ENCODE results near the gene CNOT1.

DNA sequence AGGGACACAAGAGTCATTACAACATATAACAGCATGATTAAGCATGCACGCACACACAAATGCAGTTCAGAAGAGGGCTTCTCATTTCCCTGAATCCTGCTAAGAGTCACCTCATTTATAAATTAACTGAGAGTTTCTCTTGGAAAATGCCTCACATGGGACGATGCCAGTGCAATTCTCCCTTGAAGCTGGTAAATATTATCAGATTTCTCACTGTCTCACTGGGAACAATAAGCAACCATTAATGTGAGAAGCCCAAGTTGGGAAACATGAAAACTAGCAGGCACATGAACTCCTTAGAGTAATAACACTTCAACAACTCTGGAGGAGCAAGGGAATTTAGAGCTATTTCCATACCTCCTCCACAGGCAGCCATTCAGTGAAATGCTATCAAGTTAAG lies 87.9 kb downstream of the CNOT1 start:
- no peak for TF ChIP-seq POLR2A (IDR thresholded peaks at IDR 0.05)
- TF ChIP-seq, protein P1, sequence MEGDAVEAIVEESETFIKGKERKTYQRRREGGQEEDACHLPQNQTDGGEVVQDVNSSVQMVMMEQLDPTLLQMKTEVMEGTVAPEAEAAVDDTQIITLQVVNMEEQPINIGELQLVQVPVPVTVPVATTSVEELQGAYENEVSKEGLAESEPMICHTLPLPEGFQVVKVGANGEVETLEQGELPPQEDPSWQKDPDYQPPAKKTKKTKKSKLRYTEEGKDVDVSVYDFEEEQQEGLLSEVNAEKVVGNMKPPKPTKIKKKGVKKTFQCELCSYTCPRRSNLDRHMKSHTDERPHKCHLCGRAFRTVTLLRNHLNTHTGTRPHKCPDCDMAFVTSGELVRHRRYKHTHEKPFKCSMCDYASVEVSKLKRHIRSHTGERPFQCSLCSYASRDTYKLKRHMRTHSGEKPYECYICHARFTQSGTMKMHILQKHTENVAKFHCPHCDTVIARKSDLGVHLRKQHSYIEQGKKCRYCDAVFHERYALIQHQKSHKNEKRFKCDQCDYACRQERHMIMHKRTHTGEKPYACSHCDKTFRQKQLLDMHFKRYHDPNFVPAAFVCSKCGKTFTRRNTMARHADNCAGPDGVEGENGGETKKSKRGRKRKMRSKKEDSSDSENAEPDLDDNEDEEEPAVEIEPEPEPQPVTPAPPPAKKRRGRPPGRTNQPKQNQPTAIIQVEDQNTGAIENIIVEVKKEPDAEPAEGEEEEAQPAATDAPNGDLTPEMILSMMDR (IDR thresholded peaks at IDR 0.05 in 8 of 11, conservative IDR thresholded peaks at IDR 0.05 in 3 of 11): no peak

Measured in spleen (tissue), 7 donors.